T-helper 1 cell treated with Interleukin-12 subunit alpha and Interleukin-12 subunit beta and Interleukin-4 antibody, amounts not matched to agents 30 ng/mL and 1 ng/mL, for 36 hours (primary cell): ENCODE results near the gene FTCD. TPM values are rescaled to one million over a fixed set of nuclear protein-coding genes. Genes with fewer than 3 reads are reported as not detected.
"Not testable (repeated sequence)": the region's sequence is repeated elsewhere in the genome, so short reads cannot be mapped to it uniquely, and the experiment has no call there.

Experiments
- intact Hi-C: fragments of 100-400 bp; cut with micrococcal nuclease; formaldehyde crosslinking; loops from one replicate; pipeline ENCODE4 v1.15.1; 2024
- total RNA-seq: library from RNA; stranded (reverse); gene quantifications from 2 replicates; pipeline ENCODE4 v1.2.3, GENCODE V29; 2022

FTCD gene, protein sequence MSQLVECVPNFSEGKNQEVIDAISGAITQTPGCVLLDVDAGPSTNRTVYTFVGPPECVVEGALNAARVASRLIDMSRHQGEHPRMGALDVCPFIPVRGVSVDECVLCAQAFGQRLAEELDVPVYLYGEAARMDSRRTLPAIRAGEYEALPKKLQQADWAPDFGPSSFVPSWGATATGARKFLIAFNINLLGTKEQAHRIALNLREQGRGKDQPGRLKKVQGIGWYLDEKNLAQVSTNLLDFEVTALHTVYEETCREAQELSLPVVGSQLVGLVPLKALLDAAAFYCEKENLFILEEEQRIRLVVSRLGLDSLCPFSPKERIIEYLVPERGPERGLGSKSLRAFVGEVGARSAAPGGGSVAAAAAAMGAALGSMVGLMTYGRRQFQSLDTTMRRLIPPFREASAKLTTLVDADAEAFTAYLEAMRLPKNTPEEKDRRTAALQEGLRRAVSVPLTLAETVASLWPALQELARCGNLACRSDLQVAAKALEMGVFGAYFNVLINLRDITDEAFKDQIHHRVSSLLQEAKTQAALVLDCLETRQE
- 0.63 TPM in 1 of 2 replicates, not detected in the other for total RNA-seq

DNA sequence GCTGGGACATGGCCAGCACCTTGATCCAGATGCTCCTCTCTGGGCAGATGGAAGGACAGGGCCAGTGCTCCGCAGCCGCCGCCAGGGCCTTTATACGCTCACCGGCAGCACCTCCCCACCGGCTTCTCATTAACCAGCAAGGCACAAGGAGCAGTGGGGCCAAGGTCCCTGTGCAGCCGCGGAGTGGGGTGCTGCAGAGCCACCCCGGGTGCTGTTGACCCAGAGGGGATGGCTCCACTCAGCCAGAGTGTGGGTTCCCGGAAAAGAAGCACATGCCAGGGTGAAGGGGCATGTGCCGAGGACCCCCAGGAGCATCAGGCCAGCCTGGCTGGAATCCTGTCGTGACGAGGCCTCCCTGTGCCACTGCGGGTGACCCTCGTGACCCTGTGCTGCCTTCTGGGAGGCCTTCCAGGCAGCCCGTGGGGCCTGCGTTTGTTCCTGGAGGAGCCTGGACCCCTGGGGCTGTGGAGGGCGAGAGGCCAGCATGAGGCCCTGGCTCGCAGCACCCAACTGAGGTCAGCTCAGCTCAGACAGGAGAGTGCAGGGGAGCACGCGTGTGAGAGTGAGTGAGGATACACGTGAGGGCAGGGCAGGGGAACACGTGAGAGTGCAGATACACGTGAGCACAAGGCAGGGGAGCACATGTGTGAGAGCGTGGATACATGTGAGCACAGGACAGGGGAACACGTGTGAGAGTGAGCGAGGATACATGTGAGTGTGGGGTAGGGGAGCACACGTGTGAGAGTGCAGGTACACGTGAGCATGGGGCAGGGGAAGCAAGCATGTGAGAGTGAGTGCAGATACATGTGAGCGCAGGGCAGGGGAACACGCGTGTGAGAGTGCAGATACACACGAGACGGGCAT lies at the start of gene FTCD:
Gene FTCD (minus strand): TSS at position 66 of the 864 bp plus-strand sequence. CDS start 56 bp downstream, at position 10.
- intact Hi-C loops, result no loop called here

DNA sequence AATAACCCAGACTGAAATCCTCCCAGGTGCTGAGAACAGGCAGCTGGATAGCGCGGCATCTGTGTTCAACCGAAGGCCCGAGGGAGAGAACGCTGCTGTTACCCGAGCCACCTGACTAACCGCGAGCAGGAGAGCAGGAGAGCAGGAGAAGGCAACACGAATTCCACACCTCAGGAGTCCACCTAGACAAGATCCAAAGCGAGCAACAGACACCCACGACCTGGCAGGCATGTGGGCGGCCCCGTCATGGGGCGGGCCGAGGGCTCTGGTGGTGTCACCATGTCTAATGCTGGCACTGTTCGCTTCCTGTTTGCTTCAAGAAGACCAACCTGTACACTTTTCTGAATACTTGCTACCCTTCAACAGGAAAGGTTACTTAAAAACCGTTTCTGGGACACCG lies 49.8 kb upstream of the FTCD start:
- intact Hi-C loops, result no loop called here

DNA sequence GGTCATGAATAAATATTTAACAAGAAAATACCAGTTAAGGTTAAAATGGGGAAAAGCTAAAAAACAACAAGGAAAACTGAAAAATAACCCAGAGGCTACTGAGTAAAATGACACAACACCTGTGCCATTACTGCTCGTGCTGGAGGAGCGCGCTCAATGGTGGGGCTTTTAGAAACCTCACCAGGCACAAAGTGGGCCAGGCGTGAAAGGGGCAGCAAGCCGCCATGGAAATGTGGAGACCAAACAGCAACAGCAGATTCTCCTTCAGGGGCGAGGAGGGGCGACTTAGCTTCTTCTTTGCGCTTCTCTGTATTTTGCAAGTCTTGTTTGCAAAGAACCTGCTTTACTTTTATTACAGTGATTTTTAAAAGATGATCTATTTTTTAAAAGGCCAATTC lies 47.8 kb upstream of the FTCD start:
- intact Hi-C loops, result no loop called here

DNA sequence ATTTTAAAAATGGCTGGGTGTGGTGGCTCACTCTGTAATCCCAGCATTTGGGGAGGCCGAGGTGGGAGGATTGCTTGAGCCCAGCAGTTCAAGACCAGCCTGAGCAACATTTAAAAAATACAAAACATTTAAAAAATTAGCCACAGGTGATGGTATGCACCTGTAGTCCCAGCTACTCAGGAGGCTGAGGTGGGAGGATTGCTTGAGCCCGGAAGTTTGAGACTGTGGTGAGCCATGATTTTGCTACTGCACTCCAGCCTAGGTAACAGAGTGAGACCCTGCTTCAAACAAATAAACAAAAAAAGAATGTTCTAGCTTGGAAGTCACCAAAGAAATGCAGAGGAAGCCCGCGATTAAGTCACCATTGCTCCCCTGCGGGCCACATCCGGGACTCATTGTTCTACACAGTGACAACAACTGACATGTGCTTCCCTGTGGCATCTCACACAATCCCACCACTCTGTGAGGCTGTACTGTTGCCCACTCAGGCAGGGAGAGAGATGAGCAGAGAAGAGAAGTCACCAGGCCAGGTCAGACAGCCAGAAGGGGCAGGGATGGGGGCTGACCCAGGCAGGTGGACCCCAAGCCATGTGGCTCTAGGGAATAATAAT lies 47.3 kb upstream of the FTCD start:
- intact Hi-C loops, result no loop called here

DNA sequence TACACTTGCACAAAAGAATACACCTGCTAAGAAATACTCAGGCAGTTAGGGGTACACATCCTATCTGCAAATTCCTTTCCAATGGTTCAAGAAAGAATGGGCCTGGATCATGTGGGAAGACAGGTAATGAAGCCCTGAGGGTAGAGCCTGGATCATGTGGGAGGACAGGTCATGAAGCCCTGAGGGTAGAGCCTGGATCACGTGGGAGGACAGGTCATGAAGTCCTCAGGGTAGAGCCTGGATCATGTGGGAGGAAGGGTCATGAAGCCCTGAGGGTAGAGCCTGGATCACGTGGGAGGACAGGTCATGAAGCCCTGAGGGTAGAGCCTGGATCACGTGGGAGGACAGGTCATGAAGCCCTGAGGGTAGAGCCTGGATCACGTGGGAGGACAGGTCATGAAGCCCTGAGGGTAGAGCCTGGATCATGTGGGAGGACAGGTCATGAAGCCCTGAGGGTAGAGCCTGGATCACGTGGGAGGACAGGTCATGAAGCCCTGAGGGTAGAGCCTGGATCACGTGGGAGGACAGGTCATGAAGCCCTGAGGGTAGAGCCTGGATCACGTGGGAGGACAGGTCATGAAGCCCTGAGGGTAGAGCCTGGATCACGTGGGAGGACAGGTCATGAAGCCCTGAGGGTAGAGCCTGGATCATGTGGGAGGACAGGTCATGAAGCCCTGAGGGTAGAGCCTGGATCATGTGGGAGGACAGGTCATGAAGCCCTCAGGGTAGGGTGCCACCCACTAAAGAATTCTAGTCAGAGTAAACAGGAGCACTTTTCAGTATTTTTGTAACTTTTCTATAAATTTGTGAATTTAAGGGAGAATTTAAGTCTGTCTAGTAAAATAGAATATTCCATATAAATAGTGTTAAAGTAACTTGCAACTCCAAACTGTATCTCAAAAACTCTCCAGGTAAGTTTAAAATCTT lies 45.8 kb upstream of the FTCD start:
- intact Hi-C loops, result not testable (repeated sequence)

DNA sequence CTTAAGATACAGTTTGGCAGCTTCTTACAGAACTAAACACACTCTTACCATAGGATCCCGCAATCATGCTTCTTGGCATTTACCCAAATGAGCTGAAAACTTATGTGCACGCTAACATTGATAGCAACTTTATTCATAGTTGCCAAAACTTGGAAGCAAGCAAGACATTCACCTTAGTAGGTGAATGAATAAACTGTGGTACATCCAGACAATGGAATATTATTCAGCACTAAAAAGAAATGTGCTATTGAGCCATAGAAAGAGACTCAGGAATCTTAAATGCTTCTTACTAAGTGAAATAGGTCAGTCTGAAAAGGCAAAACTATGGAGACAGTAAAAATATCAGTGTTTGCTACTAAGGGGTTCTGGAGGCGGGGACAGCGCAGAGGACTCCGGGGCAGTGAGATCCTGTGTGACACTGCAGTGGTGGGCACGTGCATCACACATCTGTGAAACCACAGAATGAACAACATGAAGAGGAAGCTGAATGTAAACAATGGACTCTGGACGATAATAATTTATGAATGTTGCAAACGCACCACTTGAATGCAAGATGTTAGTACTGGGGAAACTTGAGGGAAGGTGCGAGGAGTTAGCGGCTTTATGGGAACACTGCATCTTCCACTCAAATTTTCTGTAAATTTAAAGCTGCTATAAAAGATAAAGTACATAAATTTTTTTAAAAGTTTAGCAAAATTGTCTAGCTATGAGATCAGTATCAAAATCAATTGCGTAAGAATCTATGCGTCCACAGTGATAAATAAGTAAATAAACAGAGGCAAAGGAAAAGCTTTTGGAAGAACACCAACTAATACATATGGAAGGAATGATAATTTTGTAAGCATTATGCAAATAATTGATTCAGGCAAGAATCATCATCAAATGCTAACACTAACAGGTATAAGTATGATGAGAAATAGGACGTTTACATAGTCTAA lies 44.3 kb upstream of the FTCD start:
- intact Hi-C loops, result no loop called here

DNA sequence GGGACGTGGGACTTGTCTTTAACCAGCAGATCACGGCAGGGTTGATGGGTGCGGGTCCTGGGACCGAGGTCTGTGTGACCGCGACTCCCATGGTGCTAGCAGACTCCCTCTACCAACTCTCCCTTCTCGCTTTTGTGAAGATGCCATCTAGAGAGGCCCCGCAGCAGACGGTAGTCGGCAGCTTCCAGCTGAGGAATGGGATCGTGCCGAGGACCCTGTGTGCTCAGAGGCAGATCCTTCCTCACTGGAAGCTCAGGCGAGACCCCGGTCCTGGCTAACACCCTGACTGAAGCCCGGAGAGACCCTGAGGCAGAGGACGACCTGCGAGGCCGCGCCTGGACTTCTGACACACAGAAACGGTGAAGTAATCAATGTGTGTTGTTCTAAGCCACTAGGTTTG lies 41.4 kb upstream of the FTCD start:
- intact Hi-C loops, result no loop called here

DNA sequence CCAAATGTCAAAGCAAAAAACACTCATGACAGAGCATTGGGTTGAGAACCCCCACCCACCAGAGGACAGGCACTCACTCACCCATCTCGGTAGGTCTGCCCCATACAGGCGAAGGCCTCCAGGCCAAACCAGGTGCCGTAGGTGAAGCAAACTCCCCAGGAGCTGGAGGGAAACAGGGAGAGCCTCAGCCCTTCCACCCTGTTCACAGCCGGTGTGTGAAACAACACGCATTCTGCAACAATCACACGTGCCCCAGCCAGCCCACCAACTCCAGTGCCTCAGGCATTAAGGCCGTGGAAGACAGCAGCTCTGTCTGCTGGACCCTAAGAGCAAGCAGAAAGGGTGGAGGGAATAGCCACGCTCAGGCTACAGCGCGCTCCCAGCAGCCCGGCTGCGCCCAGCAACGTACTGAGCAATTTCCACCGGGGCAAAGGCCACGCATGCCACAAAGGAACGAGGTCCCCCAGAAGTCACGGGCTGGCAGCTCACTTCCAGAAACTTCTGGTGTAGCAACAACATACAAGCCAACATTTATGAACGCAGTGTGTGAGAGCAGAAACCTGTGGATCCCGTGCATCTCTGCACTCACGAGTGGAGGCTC lies 40.3 kb upstream of the FTCD start:
- intact Hi-C loops, result no loop called here

DNA sequence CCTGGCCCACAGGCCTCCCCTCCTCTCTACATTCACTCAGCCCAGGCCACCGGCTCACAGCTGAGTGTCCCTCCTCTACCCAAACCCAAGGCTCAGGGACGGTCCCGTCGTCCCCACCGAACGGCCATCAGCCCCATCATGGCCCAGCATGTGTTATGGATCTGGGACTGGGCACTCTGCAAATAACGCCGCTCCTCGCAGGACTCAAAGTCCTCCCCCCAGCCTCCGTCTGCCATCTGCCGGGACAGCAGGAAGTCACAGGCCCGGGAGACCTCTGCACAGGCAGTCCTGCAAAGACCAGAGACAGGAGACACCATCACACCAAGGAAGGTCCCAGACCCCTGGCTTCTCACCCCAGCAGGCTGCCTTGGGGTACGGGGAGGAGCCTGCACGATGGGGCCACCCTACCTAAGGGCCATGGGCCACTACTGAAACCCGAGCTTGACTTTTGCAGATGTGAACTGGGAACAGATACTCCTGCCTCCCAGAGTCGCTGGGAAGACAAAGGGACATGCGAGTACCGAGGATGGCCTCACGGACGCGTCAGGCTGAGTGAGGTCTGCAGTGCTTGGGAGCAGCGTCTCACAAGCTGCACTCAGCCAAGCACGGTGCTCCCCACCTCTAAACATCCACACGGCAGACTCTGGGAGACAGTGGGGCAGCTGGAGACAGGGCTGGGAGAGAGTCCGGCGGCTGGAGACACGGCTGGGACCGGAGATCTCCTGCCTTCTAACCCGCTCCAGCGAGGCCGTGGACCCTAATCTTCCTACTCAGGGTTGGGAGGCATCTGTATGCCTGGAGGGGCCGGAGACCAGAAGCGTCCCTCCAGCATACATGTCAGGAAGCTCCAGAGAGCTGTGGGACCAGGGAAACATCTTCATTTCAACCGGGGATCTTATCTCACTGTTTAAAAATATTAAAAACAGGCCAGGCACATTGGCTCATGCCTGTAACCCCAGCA lies 39.3 kb upstream of the FTCD start:
- intact Hi-C loops, result no loop called here

DNA sequence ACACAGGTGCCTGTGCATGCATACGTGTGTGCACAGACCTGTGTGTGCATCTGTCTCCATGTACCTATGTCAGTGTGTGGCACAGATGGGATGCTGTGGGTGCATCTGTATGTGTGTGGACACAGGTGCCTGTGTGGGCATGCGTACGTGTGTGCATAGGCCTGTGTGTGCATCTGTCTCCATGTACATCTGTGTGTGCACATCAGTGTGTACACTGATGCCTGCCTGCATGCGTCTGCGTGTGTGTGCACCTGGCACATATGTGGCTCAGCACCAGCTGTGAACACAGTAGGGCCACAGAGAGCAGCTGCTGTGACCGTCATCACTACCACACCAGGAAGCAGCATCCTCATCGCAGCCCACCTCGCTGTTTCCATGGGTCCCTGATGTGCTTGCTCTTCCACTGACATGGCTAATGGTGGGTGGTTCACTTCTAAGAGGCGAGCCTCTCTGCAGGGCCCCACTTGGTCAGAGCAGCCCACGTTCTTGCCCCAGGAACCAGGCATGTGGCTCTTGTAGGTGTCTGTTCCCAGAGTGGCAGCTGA lies 38.5 kb upstream of the FTCD start:
- intact Hi-C loops, result no loop called here

DNA sequence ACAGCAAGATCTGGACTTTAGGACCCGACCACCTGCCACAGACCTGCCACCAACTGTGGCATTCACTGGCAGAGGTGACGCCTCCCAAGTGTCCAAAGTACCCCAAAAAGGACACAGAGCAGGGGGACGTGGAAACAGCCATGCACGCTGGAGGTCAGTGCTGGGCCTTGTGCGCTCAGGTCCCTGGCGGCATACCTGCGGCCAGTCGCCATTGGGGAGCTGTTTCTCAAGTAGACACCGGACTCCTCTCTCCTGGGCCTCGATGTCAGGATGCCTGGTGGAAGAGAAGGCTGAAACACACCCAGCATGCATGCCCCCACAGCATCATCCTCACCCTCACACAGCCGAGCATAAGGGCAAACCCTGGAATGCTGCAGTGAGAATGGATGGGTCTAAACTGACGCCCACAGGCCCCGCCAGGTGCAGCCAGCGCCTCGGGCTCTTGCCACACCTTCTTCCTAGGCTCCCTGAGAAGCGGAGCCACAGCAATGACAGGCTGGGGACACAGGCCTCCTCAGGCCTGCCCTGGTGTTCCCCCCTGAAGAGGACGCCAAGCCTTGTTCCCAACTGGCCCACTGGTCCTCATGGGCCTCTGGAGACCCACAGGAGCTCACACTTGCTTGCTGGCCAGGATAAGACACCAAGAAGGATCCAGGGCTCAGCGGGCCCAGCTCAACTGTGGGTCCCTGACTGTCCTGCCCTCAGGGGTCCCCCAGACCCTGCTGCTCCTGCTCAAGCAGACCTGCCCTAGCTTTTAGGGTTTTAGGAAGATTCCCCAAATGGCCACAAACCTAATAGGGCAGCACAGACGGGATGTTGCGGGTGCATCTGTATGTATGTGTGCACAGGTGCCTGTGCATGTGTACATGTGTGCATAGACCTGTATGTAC lies 36.6 kb upstream of the FTCD start:
- intact Hi-C loops, result no loop called here

DNA sequence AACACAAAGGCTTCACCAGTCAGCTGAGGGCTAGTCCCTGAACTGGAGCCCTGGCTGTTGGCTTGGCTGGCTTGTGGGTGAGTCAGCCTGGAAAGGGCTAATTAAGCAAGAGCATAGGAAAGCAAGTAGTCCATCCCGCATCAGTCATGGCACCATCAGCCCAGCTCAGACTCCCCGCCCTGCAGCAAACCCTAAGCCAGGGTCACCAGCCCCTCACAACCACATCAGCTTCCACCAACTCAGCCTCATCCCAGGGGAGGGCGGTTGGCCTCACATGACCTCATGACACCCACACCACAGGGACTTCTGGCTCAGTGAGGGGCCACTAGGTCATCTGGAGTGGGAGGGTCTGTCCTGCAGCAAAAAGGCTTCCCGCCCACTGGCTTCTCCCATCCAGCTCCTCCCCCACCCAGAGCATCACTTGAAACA lies 35.9 kb upstream of the FTCD start:
- intact Hi-C loops, result no loop called here

DNA sequence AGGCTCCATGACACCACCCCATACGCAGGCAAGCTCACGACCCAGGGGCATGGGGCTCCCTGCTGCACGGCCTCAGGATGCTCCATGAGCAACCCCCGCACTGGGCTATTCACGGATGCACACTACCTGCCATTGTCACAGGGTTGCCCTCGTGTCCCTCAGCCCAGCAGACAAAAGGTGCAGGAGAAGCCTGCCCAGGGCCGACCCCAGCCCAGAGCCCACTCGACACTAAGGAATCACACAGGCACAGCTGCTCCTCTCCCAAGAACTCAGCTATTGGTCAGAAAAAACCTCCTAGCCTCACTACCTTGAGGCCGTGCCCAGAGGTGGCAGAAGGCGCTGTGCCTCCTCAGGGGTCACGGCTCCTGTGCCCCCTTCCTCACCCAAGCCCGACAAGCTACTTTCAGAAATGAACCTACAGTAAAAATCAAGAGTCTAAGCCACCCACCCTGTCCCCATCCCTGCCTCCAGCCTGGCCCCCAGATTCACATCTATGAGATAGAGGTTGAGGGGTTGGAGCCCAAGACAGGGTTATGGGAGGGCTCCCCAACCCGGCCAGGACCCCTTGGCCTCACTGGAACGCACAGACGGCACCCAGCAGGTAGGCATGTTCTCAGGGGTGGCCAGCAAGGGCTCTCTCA lies 35.2 kb upstream of the FTCD start:
- intact Hi-C loops, result no loop called here

DNA sequence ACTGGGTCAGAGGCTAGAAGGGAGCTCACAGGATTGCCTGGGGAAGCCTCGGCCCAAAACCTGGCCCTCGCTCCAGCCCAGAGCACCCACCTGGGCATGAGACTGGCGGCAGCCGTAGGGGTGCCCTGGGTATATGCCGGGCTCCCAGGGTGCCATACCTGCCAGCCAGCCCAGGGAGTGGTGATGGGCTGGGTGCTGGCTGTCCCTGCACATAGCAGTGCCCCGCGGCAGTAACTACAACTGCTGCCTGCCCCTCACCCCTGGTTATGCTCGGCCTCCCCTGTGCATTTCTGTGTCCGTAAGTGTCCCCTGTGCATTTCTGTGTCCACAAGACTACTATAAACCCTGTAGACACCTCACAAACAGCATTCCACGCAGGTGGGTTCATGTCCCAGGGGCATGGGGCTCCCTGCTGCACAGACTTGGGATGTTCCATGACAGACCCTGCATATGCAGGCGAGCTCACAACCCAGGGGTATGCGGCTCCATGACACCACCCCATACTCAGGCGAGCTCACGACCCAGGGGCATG lies 34.6 kb upstream of the FTCD start:
- intact Hi-C loops, result no loop called here

DNA sequence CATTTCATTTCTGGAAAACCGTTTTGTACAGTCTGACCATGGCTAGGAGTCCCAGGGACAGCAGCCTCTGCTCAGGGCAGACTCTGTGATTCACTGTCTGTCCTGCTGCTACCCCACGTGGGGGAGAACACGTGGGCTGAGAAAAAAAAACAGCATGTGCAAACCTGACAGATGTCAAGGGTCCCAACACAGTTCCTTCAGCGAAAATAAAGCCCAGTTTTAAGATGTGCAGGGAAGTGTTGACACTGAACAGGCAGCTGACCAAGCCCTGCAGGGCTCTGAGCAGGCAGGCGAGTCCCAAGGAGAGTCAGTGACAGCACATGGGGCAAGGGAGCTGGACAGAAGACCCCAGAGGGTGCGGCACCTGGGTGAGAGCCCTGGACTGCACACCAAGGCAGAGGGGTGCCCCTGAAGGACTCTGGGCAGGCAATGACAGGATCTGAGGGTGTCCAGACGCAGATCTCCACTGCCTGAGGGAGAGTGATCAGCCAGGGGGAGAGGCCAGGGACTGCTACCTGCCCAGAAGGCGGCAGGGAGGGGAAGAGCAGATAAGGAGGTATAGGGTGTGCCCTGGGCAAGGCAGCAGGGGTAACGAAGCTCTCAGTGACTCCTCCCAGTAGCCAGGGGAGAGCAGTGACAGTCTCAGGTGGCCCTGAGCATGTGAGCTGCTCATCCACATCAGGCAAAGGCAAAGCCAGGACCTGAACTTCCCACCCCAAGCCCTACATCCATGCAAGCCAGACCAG lies 34.0 kb upstream of the FTCD start:
- intact Hi-C loops, result no loop called here
